Measurements from ENCODE around the gene NHEJ1. TPM values are rescaled to one million over a fixed set of nuclear protein-coding genes. Genes with fewer than 3 reads are reported as not detected.

NHEJ1 gene
- total RNA-seq, 2 experiments from 2014 or later: 12.7 to 14.3 TPM

GRCh38 chr2:219172231-219173154, 11.9 kb upstream of the NHEJ1 start:
- H4K20me1 ChIP-seq (ENCODE audit: insufficient read depth, low read length): no peaks in the 10 kb centered on the region
- ChIA-PET CTCF (ENCODE audit: unreplicated experiment) (interaction anchor here (0.6 to 1.1 kb wide), 4 partner anchors 27 to 331 kb away, joined by 3 read pairs; no protein-coding TSS in a partner anchor), POLR2A (interaction anchor here (0.7 to 1.0 kb wide), 2 partner anchors 108 to 123 kb away, joined by 3 read pairs; no protein-coding TSS in a partner anchor)
- no peaks in the 10 kb centered on the region for H3K9me2 ChIP-seq (ENCODE audit: insufficient read depth, low read length)
- intact Hi-C loops (cut with micrococcal nuclease; ENCODE audit: unreplicated experiment): no loop called here
- no peak overlapping the region for H2AFZ ChIP-seq (ENCODE audit: low read length)
- no peak for DNase-seq (ENCODE audit: low spot score)
- peaks cover 8% of the 10 kb centered on the region; the same call in 1 of the 2 replicates for H3K79me2 ChIP-seq (ENCODE audit: insufficient read depth, low read depth, low read length)
- no peak overlapping the region for H3K27ac ChIP-seq (ENCODE audit: low read depth, low read length, poor library complexity, severe bottlenecking)
- no peak overlapping the region for H3K4me3 ChIP-seq (ENCODE audit: low read depth, low read length, poor library complexity, severe bottlenecking)
- H3K4me1 ChIP-seq (ENCODE audit: insufficient read depth, low read length, poor library complexity, severe bottlenecking): peaks cover 7% of the 10 kb centered on the region
- H3K4me2 ChIP-seq (ENCODE audit: low read length): no peak overlapping the region
- TF ChIP-seq CTCF (conservative IDR thresholded peaks at IDR 0.05; ENCODE audit: low read length) (no peak), EZH2phosphoT487 (IDR thresholded peaks at IDR 0.05; ENCODE audit: borderline replicate concordance, low read depth, low read length) (no peak)
- peaks cover 49% of the 10 kb centered on the region for H3K36me3 ChIP-seq (ENCODE audit: insufficient read depth, low read length)
- BruUV-seq (replicated peaks): no TSS peak
- no peaks in the 10 kb centered on the region for H3K9me3 ChIP-seq (ENCODE audit: low read length)

- POLR2A ChIA-PET: interaction anchor here (0.6 kb wide), 1 partner anchor 219 kb away, joined by 3 read pairs; no protein-coding TSS in a partner anchor
Measured at GRCh38 chr2:219171231-219171651, 10.6 kb upstream of the NHEJ1 start.

More at GRCh38 chr2:219171231-219171651, 10.6 kb upstream of the NHEJ1 start:
- peaks cover 56% of the 10 kb centered on the region for H3K36me3 ChIP-seq (ENCODE audit: insufficient read depth, low read length)
- no peaks in the 10 kb centered on the region for H3K9me2 ChIP-seq (ENCODE audit: insufficient read depth, low read length)
- H3K4me2 ChIP-seq (ENCODE audit: low read length): no peak overlapping the region
- CTCF ChIA-PET (ENCODE audit: unreplicated experiment): interaction anchor here (0.6 to 1.1 kb wide), 3 partner anchors 28 to 175 kb away, joined by 3 to 13 read pairs (median 3); no protein-coding TSS in a partner anchor
- H3K9me3 ChIP-seq (ENCODE audit: low read length): no peaks in the 10 kb centered on the region
- no peaks in the 10 kb centered on the region for H4K20me1 ChIP-seq (ENCODE audit: insufficient read depth, low read length)
- H3K27ac ChIP-seq (ENCODE audit: low read depth, low read length, poor library complexity, severe bottlenecking): no peak overlapping the region
- H3K4me3 ChIP-seq (ENCODE audit: low read depth, low read length, poor library complexity, severe bottlenecking): no peak overlapping the region
- H2AFZ ChIP-seq (ENCODE audit: low read length): no peak overlapping the region
- peak; percentile 93 for TF ChIP-seq CTCF (conservative IDR thresholded peaks at IDR 0.05; ENCODE audit: low read length)
- no peak for TF ChIP-seq EZH2phosphoT487 (IDR thresholded peaks at IDR 0.05; ENCODE audit: borderline replicate concordance, low read depth, low read length)
- peaks cover 7% of the 10 kb centered on the region for H3K4me1 ChIP-seq (ENCODE audit: insufficient read depth, low read length, poor library complexity, severe bottlenecking)
- intact Hi-C loops (cut with micrococcal nuclease; ENCODE audit: unreplicated experiment): no loop called here
- peaks cover 8% of the 10 kb centered on the region; the same call in 1 of the 2 replicates for H3K79me2 ChIP-seq (ENCODE audit: insufficient read depth, low read depth, low read length)
- BruUV-seq (replicated peaks): no TSS peak
- peak; percentile 63 for DNase-seq (ENCODE audit: low spot score)
